Fibroblast of villous mesenchyme (primary cell): ENCODE measurements around the gene PTPRN2. TPM values are rescaled to one million over a fixed set of nuclear protein-coding genes. Genes with fewer than 3 reads are reported as not detected.

Source experiments
- DNase-seq: peaks from one replicate; pipeline ENCODE4 v3.0.0-alpha.2; 2010; ENCODE audit warnings: low read depth
- H3K4me3 ChIP-seq: 2 replicates; pipeline ENCODE4 v1.5.1; 2011; ENCODE audit warnings: low read depth, mild to moderate bottlenecking, low read length
- total RNA-seq: library from RNA; depleted of rRNA; stranded (reverse); fragments of >200 nt; gene quantifications from 2 replicates; pipeline ENCODE4 v1.2.3, GENCODE V29; 2012
- TF ChIP-seq, protein P1 (sequence below): IDR thresholded peaks from 2 replicates; pipeline ENCODE4 v1.5.1; 2012; ENCODE audit warnings: low read depth, mild to moderate bottlenecking, low read length; ENCODE audit not compliant: insufficient read depth

The PTPRN2 gene
- total RNA-seq, 1 donor, result not detected

DNA sequence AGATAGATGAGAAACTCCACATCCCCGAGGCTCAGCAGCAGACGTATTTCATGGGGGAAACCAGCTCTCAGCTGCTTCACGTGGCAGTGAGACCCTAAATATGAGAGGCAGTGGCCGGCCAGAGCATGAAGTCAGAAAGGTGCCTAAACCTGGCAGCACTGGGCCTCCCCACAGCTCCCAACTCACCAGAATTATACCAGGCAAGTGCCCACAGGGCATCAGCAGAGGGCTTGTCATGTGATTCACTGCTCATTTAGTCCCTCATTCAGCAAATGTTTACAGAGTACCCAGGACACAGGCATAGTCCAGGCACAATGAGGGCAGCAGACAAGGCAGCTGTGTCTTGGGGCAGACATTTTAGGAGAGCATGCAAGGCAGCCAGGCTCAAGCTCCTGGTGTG is 212.6 kb downstream of the PTPRN2 start:
- H3K4me3 ChIP-seq, result no peak overlapping the region
- DNase-seq, result no peak
- TF ChIP-seq, protein P1, sequence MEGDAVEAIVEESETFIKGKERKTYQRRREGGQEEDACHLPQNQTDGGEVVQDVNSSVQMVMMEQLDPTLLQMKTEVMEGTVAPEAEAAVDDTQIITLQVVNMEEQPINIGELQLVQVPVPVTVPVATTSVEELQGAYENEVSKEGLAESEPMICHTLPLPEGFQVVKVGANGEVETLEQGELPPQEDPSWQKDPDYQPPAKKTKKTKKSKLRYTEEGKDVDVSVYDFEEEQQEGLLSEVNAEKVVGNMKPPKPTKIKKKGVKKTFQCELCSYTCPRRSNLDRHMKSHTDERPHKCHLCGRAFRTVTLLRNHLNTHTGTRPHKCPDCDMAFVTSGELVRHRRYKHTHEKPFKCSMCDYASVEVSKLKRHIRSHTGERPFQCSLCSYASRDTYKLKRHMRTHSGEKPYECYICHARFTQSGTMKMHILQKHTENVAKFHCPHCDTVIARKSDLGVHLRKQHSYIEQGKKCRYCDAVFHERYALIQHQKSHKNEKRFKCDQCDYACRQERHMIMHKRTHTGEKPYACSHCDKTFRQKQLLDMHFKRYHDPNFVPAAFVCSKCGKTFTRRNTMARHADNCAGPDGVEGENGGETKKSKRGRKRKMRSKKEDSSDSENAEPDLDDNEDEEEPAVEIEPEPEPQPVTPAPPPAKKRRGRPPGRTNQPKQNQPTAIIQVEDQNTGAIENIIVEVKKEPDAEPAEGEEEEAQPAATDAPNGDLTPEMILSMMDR, result no peak

- TF ChIP-seq, protein P1, result no peak
- H3K4me3 ChIP-seq, result no peak overlapping the region
- no peak for DNase-seq
Observed at GRCh38 chr7:158374586-158374985, 213.0 kb downstream of the PTPRN2 start.

DNA sequence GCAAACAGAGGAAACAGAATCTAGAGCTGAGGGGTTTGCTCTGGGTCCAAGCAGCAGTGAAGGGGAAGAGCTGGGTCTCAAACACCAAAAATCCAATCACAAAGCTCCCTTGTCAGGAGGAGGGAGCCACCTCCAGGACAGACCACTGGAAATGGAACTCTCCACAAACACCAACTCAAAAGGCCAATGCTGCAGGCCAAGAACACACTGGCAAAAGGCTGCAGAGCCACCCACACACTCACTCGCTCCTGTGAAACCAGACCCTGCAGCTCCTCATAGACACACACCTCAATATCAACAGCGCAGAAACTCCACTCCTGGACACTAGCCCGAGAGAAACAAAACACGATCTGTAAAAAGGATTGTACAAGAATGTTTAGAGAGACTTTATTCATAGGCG is 213.5 kb downstream of the PTPRN2 start:
- TF ChIP-seq, protein P1, result no peak
- DNase-seq, result no peak
- H3K4me3 ChIP-seq, result no peak overlapping the region

- no peak for DNase-seq
- no peak overlapping the region for H3K4me3 ChIP-seq
Observed at GRCh38 chr7:158373476-158374133, 214.0 kb downstream of the PTPRN2 start.

DNA sequence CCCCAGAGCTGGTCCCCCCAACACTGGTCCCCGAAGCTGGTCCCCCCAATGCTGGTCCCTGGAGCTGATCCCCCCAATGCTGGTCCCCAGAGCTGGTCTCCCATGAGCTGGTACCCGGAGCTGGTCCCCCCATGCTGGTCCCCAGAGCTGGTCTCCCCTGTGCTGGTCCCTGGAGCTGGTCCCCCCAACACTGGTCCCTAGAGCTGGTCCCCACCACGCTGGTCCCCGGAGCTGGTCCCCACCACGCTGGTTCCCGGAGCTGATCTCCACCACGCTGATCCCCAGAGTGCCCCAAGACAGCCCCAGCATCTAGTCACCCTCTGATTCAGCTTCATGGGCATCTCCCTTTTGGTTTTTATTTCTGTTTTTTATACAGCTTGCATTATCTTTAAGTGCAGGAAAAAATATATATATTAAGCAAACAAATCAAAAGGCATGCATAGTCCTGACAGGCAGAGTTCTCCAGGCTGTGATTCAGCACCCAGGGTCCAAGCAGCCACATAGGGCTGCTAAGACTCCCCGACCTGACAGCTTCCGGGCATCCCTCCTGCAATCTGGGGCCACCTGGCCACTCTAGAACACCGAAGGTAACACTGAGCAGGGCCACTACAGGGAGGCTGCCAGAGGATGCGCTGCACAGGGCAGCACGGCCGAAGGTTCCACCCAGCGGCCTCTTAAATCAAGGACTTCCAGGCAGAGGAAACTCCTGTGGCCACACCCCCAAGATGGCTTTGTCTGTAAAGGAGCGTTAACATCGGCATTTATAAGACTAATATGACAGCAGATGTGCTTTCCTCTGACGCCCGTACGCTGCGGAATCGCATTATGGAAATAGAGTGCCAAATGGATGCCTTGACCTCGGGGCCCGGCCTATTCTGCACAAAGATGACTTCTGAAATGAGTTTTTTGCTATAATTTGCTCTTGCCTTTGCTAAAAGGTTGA is 215.0 kb downstream of the PTPRN2 start:
- TF ChIP-seq, protein P1, result no peak
- no peak overlapping the region for H3K4me3 ChIP-seq
- no peak for DNase-seq

More at GRCh38 chr7:158373476-158374133, 214.0 kb downstream of the PTPRN2 start:
- TF ChIP-seq, protein P1, result no peak

GRCh38 chr7:158371856-158372255 is 215.8 kb downstream of the PTPRN2 start:
- TF ChIP-seq, protein P1, result no peak
- DNase-seq, result no peak
- H3K4me3 ChIP-seq, result no peak overlapping the region
